Endothelial cell of hepatic sinusoid (primary cell): Measurements from ENCODE around the gene TACC3.

ENCODE experiments used
- in situ Hi-C: cut with HindIII; loops from 2 replicates; pipeline ENCODE4 v1.10.0; 2017; ENCODE audit warnings: low sequenced_read_pairs

Gene TACC3

GRCh38 chr4:1721003-1721665 is at the start of gene TACC3, which contains the start of gene TMEM129:
TSS of gene TACC3 (plus strand) at chr4:1721521. CDS start at chr4:1723422, 1,901 bp downstream.
TSS of gene TMEM129 (minus strand) at chr4:1721323. CDS start at chr4:1720837, 486 bp downstream.
- in situ Hi-C loops: no loop called here

GRCh38 chr4:1673671-1674070 is 47.6 kb upstream of the TACC3 start:
- in situ Hi-C loops: no loop called here

DNA sequence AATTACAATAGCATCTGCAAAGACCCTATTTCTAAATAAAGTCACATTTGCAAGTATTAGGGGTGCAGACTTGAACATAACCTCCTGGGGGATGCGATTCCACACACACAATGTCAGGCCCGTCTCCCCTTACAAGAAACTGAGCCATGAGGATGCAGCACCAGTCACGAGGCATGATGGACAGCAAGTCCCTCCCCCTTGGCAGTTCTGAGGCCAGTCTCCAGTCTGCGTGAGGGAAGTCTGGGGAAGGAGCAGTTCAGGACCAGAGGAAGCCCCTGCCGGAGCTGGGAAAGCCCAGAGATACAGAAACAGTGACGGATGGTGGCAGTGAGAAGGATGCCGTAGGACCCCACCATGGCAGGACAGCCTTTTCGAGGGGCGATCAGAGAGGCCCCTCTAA is 46.6 kb upstream of the TACC3 start:
- in situ Hi-C loops: no loop called here

- in situ Hi-C loops: no loop called here
Observed at GRCh38 chr4:1675136-1675801, 46.1 kb upstream of the TACC3 start.

DNA sequence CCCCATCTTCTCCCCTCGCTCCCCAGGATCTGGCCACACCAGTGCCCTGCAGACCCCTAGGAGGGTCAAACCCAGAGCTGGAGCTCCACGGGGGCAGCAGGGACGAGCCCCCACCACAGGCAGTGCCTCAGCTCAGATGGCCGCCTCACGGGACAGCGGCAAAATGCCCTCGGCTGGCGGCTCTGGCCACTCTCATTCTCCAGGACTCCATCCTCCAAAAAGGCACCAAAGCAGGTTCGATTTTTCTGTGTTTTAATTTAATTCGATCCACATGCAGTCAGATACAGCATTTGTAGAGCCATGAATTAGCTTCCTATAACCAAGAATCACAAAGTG is 45.6 kb upstream of the TACC3 start:
- in situ Hi-C loops: no loop called here

DNA sequence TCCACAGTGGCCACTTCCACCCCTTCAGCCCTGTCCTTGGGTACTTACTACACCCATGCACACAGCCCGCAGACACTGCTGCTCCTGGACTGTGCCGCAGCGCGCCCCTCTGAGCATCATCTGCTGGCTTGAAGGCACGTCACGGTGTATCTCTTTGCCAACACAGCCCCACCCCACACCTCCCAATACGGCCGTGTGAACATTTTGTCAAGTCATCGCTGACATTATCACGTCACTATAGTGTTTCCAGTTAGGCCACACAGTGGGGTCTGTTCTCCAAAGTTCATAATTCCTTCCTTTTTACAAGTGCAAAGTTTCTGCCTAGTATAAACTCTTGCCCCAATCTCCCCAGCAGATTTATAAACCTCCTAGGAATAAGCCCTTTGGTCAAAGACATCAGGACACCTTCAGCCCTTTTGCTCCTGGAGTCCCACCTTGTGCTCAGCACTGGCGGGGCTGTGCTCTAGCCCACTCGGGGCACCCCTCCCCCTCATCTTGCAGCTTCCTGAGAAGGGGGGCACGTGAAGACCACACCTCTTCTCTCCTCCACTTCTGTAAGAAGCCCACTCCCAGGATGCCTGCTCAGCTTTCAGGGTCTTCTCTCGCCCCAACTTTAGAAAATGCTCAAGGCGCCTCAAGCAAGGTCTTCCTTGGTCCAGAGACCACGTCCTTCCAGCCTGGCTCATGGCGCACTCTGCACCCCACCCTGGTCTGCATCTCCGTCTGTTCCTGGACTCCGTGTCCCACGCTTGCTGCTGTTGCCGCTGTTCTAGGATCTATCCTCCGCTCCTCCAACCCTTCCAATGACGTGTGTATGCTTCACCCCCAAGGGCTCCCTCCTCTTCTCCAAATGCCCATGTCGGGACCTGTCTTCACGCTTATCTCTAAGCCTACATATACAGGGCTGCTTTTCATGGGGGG is 44.5 kb upstream of the TACC3 start:
- in situ Hi-C loops: no loop called here

GRCh38 chr4:1678244-1678643 is 43.1 kb upstream of the TACC3 start:
- in situ Hi-C loops: no loop called here

DNA sequence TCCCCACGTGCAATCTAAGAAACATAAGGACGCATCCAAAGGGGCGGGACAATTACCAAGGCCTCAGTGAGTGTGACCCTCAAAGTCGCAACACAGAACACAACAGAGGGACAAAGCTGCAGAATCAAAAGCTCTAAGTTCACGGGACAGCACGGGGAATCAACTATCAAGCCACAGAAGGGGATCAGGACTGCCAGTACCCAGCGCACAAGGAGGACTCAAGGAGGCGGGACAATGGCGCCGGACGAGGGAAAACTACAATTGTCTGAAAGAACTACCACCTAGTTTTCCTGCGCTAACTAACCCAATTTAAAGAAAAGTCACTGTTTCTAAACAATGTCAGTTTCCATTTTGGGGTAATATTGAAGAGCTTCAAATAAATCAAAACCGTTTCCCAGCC is 38.5 kb upstream of the TACC3 start:
- in situ Hi-C loops: no loop called here

DNA sequence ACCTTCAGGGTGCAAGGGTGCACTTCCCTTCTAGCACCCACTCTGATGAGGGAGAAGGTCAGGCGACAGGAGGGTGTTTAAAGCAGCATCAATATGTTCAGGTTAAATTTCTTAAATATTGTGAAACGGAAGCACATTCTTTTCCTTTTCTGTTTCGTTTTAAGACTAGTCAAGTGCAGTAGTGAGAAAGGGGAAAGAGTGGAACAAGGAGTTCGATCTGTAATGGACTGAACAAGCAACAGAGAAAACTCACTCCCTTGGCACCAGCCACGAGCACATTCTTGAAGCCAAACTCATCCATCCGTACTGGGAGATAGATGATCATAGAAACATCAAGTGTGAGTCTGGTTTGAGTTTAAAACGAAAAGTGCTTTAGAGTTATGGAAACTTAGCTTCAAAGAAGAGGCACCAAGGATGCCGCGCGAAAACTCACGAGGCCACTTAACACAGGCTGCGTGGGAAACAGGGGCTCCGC is 38.0 kb upstream of the TACC3 start:
- in situ Hi-C loops: no loop called here

GRCh38 chr4:1683736-1684505 is 37.4 kb upstream of the TACC3 start, which contains the start of gene FAM53A:
TSS of gene FAM53A (minus strand) at chr4:1684313. CDS start at chr4:1668741, 15,572 bp downstream.
- in situ Hi-C loops: no loop called here

- in situ Hi-C loops: no loop called here
Observed at GRCh38 chr4:1684506-1685234, 36.7 kb upstream of the TACC3 start.

DNA sequence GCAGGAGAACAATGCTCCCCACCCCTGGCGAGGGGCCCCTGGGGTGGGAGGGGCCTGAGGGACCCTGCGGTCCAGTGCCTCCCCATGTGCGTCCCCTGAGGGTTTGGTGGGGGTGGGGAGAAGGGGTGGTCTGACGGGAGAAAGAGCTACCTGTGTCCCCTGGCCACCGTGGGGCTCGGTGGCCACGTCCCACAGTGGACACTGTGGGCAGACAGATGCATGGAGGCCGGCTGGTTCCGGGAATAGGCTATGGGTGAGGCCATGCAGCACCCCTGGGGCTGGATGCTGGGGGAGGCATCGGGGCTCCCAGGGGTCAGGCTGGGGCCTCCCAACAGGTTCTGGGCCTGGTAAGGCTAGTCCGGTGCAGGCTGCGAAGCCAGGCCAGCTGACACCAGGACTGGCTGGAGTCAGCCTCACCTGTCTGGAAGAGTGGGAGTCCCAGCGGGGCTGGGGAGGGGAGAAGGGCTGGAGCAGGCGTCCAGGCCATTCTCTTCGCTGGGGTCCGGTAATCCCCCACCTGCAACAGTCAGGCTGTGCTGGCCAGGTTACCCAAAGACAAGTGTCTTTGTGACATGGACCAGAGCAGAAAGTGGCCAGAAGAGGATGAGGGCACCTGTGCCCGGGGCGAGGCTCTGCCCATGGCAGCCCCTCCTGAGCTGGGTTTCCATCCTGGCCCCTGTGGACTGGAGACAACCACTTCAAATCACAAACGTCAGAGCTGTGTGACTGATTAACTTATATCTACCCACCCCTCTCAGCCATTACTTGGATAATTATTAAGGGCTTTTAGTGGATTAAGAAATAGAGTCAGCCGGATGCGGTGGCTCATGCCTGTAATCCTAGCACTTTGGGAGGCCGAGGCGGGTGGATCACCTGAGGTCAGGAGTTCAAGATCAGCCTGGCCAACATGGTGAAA is 35.8 kb upstream of the TACC3 start:
- in situ Hi-C loops: no loop called here

GRCh38 chr4:1686440-1687036 is 34.8 kb upstream of the TACC3 start:
- in situ Hi-C loops: no loop called here

- in situ Hi-C loops: no loop called here
Observed at GRCh38 chr4:1690698-1691097, 30.6 kb upstream of the TACC3 start.

- in situ Hi-C loops: no loop called here
Observed at GRCh38 chr4:1691737-1692373, 29.5 kb upstream of the TACC3 start.

GRCh38 chr4:1693131-1693896 is 28.0 kb upstream of the TACC3 start:
- in situ Hi-C loops: no loop called here

DNA sequence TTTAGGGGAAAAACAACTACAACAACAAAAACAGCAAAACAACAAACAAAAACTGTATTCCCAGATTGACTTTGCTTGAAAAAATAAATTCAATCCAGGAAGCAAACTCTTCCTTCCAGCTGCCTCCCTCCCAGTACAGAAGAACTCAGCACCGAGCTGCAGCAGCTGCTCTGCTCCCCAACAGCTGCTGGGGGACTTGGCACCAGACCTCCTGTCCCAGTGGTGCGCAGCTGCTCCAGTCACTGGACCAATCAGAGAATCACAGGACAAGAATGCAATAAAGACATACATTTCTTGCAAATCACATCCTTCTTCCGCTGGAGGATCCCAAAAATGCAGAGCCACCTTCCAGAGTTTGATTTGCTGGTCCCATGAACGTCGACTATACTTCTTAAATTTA is 25.4 kb upstream of the TACC3 start:
- in situ Hi-C loops: no loop called here
